Thyroid gland (tissue), 4 donors: ENCODE measurements around the gene CST3. TPM values are rescaled to one million over a fixed set of nuclear protein-coding genes. Genes with fewer than 3 reads are reported as not detected.

Experiments
- DNase-seq, 2 donors: peaks; one replicate each; pipeline ENCODE4 v3.0.0-alpha.2; 2019
- H3K27ac ChIP-seq, 3 donors: fragments of 200-600 bp; sonication (generic); 1 replicate in 2 of 3; 2 replicates in 1 of 3; pipeline ENCODE4 v1.5.1; 2016 to 2019; ENCODE audit warnings: mild to moderate bottlenecking in 1 of 3, moderate library complexity in 1 of 3
- H3K27me3 ChIP-seq: fragments of 200-600 bp; sonication (generic); one replicate; pipeline ENCODE4 v1.5.1; 2019
- H3K36me3 ChIP-seq, 2 donors: fragments of 200-600 bp; sonication (generic); one replicate each; pipeline ENCODE4 v1.5.1; 2016 to 2019
- H3K4me1 ChIP-seq, 2 donors: fragments of 200-600 bp; sonication (generic); one replicate each; pipeline ENCODE4 v1.5.1; 2017 to 2019
- H3K4me3 ChIP-seq, 3 donors: fragments of 200-600 bp; sonication (generic); replicated peaks in 1 of 3; 1 replicate in 2 of 3; 2 replicates in 1 of 3; pipeline ENCODE4 v1.5.1; 2016; ENCODE audit warnings: mild to moderate bottlenecking in 1 of 3
- H3K9me3 ChIP-seq: fragments of 200-600 bp; sonication (generic); one replicate; pipeline ENCODE4 v1.5.1; 2017
- POLR2A ChIP-seq, 2 donors: fragments of 450-650 bp; IDR thresholded peaks; one replicate each; pipeline ENCODE4 v1.6.1; 2017; ENCODE audit warnings: antibody characterized with exemption in 2 of 2, mild to moderate bottlenecking in 2 of 2, moderate library complexity in 1 of 2
- WGBS, 2 donors: methylation state at CpG; one replicate each; pipeline ENCODE4 v1.1.5; 2017; 5-methylcytosine and 5-hydroxymethylcytosine counted together
- intact Hi-C: fragments of 100-400 bp; cut with DNase I; formaldehyde crosslinking; loops from one replicate; pipeline ENCODE4 v1.15.1; 2023
- total RNA-seq, 4 donors: library from RNA; depleted of rRNA; stranded (reverse); fragments of >200 nt; gene quantifications; one replicate each; pipeline ENCODE4 v1.2.3, GENCODE V29; 2016
- TF ChIP-seq, protein P1 (sequence below), 6 experiments: fragments of 200-600 bp in 3 of 6; fragments of 450-650 bp in 3 of 6; sonication (generic) in 3 of 6; IDR thresholded peaks; one replicate each; pipeline ENCODE4 v1.5.1; 2016 to 2019; ENCODE audit warnings: antibody characterized with exemption in 6 of 6, mild to moderate bottlenecking in 2 of 6, inconsistent platforms in 1 of 6, moderate library complexity in 1 of 6

The CST3 gene
- total RNA-seq, 4 donors from 2014 or later = 638 to 1,425 (median 898) TPM

GRCh38 chr20:23602241-23602640 lies 35.5 kb downstream of the CST3 start:
- no peak for DNase-seq
- Histone ChIP-seq H3K27me3 (no peaks in the 10 kb centered on the region), H3K4me3 (no peak overlapping the region), H3K36me3 (no peaks in the 10 kb centered on the region), H3K4me1 (no peaks in the 10 kb centered on the region), H3K27ac (no peak overlapping the region), H3K9me3 (no peaks in the 10 kb centered on the region)
- WGBS, 2 donors = 73 to 90% methylated on average over 2 of the region's 2 CpGs
- intact Hi-C loops = loop anchor here (10.0 kb wide), 1 partner anchor 157 kb away; no protein-coding TSS in a partner anchor
- TF ChIP-seq, protein P1, sequence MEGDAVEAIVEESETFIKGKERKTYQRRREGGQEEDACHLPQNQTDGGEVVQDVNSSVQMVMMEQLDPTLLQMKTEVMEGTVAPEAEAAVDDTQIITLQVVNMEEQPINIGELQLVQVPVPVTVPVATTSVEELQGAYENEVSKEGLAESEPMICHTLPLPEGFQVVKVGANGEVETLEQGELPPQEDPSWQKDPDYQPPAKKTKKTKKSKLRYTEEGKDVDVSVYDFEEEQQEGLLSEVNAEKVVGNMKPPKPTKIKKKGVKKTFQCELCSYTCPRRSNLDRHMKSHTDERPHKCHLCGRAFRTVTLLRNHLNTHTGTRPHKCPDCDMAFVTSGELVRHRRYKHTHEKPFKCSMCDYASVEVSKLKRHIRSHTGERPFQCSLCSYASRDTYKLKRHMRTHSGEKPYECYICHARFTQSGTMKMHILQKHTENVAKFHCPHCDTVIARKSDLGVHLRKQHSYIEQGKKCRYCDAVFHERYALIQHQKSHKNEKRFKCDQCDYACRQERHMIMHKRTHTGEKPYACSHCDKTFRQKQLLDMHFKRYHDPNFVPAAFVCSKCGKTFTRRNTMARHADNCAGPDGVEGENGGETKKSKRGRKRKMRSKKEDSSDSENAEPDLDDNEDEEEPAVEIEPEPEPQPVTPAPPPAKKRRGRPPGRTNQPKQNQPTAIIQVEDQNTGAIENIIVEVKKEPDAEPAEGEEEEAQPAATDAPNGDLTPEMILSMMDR (IDR thresholded peaks at IDR 0.05) = no peak
- TF ChIP-seq POLR2A (IDR thresholded peaks at IDR 0.05) = no peak

DNA sequence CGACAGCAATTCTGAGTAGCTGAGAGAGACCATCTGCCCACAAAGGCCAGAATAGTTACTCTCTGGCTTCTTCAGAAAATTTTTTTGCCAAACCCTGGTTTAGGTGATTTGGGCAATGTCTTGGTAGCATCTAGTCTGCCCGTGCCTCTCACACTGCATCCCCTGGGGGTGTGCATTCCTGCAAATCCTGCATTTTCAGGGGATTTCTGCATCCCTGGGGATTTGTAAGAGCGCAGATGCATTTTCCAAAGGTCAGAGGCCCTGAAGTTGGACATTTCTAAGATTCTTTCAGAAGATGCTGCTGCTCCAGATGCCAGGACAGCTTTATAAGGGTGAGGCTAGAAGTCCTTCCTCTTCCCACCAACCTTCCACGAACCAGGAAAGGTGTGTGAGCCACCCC lies 36.0 kb downstream of the CST3 start:
- no peak overlapping the region for H3K4me3 ChIP-seq
- no peak for DNase-seq
- intact Hi-C loops = loop anchor here (10.0 kb wide), 1 partner anchor 157 kb away; no protein-coding TSS in a partner anchor
- no peak for TF ChIP-seq POLR2A (IDR thresholded peaks at IDR 0.05)
- TF ChIP-seq, protein P1 (IDR thresholded peaks at IDR 0.05) = no peak
- H3K9me3 ChIP-seq = no peaks in the 10 kb centered on the region
- no peak overlapping the region for H3K27ac ChIP-seq
- no peaks in the 10 kb centered on the region for H3K27me3 ChIP-seq
- H3K4me1 ChIP-seq = no peaks in the 10 kb centered on the region
- WGBS, 2 donors = 64 to 79% methylated on average over 4 of the region's 4 CpGs
- H3K36me3 ChIP-seq = no peaks in the 10 kb centered on the region

GRCh38 chr20:23598481-23598880 lies 39.3 kb downstream of the CST3 start:
- intact Hi-C loops = no loop called here
- Histone ChIP-seq H3K4me1 (no peaks in the 10 kb centered on the region), H3K27me3 (no peaks in the 10 kb centered on the region), H3K27ac (no peak overlapping the region), H3K4me3 (no peak overlapping the region), H3K36me3 (no peaks in the 10 kb centered on the region), H3K9me3 (no peaks in the 10 kb centered on the region)
- TF ChIP-seq, protein P1 (IDR thresholded peaks at IDR 0.05) = no peak
- TF ChIP-seq POLR2A (IDR thresholded peaks at IDR 0.05) = no peak
- no peak for DNase-seq

DNA sequence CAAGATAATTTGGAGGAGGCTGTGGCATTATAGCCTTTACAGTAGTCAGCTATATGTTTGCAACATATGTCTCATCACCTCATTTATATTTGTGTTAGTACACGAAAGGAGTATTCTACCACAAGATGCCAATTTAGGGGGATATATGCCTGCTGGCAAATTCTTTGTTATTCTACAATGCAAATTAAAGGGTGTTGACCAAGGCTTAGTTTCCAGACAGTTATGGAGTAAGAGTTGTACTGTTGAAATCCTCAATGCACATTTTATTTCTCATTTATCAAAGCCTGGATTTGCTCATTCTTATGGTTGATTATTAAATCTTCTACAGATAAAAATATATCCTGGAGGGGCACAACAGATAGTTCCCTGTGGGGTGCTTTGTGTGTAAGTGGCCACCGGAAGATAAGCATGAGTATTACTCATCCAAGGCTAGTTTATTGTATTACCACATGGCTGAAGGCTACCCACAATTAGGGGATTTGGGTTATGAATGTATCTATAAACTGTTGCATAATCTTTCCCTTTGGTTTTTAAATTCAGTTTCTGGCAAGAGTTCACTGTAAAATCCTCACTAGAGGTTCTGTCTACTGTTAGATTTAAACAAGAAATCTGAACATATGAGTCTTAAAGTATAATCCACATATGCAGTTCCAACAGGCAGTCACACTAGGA lies 41.0 kb downstream of the CST3 start:
- H3K9me3 ChIP-seq = no peaks in the 10 kb centered on the region
- H3K27ac ChIP-seq = no peak overlapping the region
- H3K27me3 ChIP-seq = no peaks in the 10 kb centered on the region
- no peak overlapping the region for H3K4me3 ChIP-seq
- TF ChIP-seq, protein P1 (IDR thresholded peaks at IDR 0.05) = no peak
- TF ChIP-seq POLR2A (IDR thresholded peaks at IDR 0.05) = no peak
- WGBS, 2 donors = 70 to 72% methylated on average over 2 of the region's 2 CpGs
- no peaks in the 10 kb centered on the region for H3K4me1 ChIP-seq
- intact Hi-C loops = no loop called here
- no peaks in the 10 kb centered on the region for H3K36me3 ChIP-seq
- DNase-seq = no peak

DNA sequence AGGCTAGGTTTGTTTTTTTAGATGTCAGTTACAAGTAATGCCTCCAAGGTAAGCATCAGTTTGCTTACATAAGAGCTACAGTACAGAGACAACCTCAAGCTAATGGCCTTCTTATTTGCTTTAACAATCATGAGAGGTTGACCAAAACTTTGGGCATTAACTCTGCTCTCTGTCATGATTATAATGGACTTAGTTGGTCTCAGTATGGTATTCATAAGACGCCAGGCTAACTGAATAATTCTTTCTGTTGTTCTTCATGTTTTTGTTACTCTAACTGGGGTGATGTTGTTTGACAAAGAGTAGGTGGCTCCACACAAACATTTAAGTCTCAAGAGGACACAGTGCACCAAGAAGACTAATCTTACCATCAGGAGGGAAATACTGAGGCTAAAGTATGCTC lies 41.8 kb downstream of the CST3 start:
- Histone ChIP-seq H3K27me3 (no peaks in the 10 kb centered on the region), H3K4me3 (no peak overlapping the region), H3K9me3 (no peaks in the 10 kb centered on the region), H3K27ac (no peak overlapping the region), H3K36me3 (no peaks in the 10 kb centered on the region), H3K4me1 (no peaks in the 10 kb centered on the region)
- 36 to 47% methylated on average over 1 of the region's 1 CpG for WGBS, 2 donors
- no peak for DNase-seq
- intact Hi-C loops = no loop called here
- no peak for TF ChIP-seq POLR2A (IDR thresholded peaks at IDR 0.05)
- TF ChIP-seq, protein P1 (IDR thresholded peaks at IDR 0.05) = no peak
